ENCODE results near the gene TAAR1. TPM values are rescaled to one million over a fixed set of nuclear protein-coding genes. Genes with fewer than 3 reads are reported as not detected.

Gene TAAR1
- total RNA-seq, 1 donor: not detected

Other genes starting within 250 kb of the TAAR1 start
- gene STX7, start 146.1 kb downstream of the TAAR1 start, total RNA-seq: 19.3 TPM
- gene TAAR9, start 120.9 kb downstream of the TAAR1 start, total RNA-seq: not detected
- not detected for gene TAAR8, start 106.5 kb downstream of the TAAR1 start, total RNA-seq
- gene TAAR6, start 88.9 kb downstream of the TAAR1 start, total RNA-seq: not detected
- not detected for gene TAAR5, start 69.4 kb downstream of the TAAR1 start, total RNA-seq
- gene TAAR2, start 34.9 kb downstream of the TAAR1 start, total RNA-seq: not detected
- 2.7 TPM for gene VNN1, start 54.9 kb upstream of the TAAR1 start, total RNA-seq
- 103 TPM for gene VNN2, start 98.7 kb upstream of the TAAR1 start, total RNA-seq
- gene SLC18B1, start 139.5 kb upstream of the TAAR1 start, total RNA-seq: 10.3 TPM
- gene RPS12, start 155.4 kb upstream of the TAAR1 start, total RNA-seq: 2,154 TPM